ENCODE data around the gene RBM5. TPM values are rescaled to one million over a fixed set of nuclear protein-coding genes. Genes with fewer than 3 reads are reported as not detected.

The RBM5 gene
- total and polyA plus RNA-seq, 2 experiments from 2014 or later, result 44.9 to 111 TPM

DNA sequence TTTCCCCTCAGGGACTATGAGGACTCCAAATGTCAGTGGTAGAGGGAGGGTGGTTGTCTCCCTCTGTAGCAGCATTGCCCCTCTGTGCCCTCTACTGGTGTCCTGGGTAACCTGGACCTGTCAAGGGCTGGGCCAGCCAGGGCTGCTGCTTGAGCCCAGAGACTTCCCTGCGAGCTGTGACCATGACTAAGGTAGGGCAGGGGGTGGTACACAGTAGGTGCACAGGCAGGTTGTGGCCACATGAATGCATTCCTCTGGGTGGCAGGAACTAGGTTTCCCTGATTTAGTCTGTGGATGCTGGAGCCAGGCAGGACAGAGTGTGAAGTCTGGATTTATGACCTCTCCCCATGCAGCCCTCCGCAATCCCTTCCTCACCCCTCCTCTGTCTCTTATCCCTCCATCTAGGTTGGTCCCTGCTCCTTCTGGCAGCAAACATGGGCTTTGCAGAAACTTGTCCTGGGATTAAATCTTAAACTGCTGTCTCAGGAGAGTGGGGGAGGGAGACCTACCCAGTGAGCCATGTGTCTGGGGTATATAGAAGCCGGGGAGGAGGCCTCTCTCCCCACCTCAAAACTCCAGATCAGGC, 57.7 kb downstream of the RBM5 start:
- no peaks in the 10 kb centered on the region for H3F3A ChIP-seq (replicated peaks; ENCODE audit: low read depth)
- H3K36me3 ChIP-seq (ENCODE audit: insufficient read depth), result no peaks in the 10 kb centered on the region
- ATAC-seq (peak; percentile 48), DNase-seq (ENCODE audit: low spot score) (peak; percentile 43)
- H3K79me2 ChIP-seq (replicated peaks; ENCODE audit: insufficient read depth), result no peaks in the 10 kb centered on the region
- Mint-ChIP-seq H3K27me3 (ENCODE audit: insufficient read depth, low read depth, poor library complexity) (peaks cover 35% of the 10 kb centered on the region), H3K36me3 (ENCODE audit: low read depth) (no peaks in the 10 kb centered on the region; the same call in 2 of the 3 replicates), H3K9me3 (no peaks in the 10 kb centered on the region; the same call in 2 of the 3 replicates), H3K27ac (no peak overlapping the region), H3K4me3 (no peak overlapping the region), H3K4me1 (peaks cover 31% of the 10 kb centered on the region)
- H3K27me3 ChIP-seq (ENCODE audit: insufficient read depth), result no peaks in the 10 kb centered on the region
- H3K4me1 ChIP-seq (ENCODE audit: insufficient read depth), result peaks cover 13% of the 10 kb centered on the region
- no peak overlapping the region for H3K27ac ChIP-seq (ENCODE audit: low read depth)
- no peak overlapping the region for H2AFZ ChIP-seq
- no peaks in the 10 kb centered on the region for H4K20me1 ChIP-seq (replicated peaks; ENCODE audit: insufficient read depth)
- TF ChIP-seq EZH2 (IDR thresholded peaks at IDR 0.05; ENCODE audit: low read depth, unreplicated experiment) (no peak), CREB1 (CRISPR knock-in tag; IDR thresholded peaks at IDR 0.05; ENCODE audit: low read depth) (no peak)
- TF ChIP-seq, protein P1, sequence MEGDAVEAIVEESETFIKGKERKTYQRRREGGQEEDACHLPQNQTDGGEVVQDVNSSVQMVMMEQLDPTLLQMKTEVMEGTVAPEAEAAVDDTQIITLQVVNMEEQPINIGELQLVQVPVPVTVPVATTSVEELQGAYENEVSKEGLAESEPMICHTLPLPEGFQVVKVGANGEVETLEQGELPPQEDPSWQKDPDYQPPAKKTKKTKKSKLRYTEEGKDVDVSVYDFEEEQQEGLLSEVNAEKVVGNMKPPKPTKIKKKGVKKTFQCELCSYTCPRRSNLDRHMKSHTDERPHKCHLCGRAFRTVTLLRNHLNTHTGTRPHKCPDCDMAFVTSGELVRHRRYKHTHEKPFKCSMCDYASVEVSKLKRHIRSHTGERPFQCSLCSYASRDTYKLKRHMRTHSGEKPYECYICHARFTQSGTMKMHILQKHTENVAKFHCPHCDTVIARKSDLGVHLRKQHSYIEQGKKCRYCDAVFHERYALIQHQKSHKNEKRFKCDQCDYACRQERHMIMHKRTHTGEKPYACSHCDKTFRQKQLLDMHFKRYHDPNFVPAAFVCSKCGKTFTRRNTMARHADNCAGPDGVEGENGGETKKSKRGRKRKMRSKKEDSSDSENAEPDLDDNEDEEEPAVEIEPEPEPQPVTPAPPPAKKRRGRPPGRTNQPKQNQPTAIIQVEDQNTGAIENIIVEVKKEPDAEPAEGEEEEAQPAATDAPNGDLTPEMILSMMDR (conservative IDR thresholded peaks at IDR 0.05; ENCODE audit: low read depth in 2 of 2), result peak; percentile 32 to 73
- H3K4me3 ChIP-seq, result no peak overlapping the region
- no peak overlapping the region for H3K4me2 ChIP-seq
- no peaks in the 10 kb centered on the region for H3K9me2 ChIP-seq (ENCODE audit: insufficient read depth)

DNA sequence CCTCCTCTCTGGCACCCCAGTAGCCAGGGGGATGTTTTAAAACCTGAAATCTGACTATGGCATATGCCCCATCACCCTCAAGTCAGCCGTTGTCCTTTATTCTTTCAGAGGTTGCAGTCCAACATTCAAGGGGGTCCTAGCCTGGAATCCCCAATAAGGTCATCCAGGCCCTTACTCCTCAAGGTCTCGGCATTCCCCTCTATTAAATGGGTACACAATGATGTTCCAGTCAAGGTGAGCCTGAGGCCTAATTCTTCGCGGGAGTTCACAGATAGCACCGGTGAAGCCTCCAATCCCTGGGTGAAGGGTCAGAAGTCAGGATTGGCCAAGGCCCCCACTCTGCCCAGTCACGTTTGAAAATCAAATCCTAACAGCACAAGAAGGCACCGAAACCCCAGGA, 58.3 kb downstream of the RBM5 start:
- H3K27ac ChIP-seq (ENCODE audit: low read depth), result no peak overlapping the region
- no peak overlapping the region for H3K4me2 ChIP-seq
- Mint-ChIP-seq H3K27me3 (ENCODE audit: insufficient read depth, low read depth, poor library complexity) (peaks cover 35% of the 10 kb centered on the region), H3K4me1 (peaks cover 37% of the 10 kb centered on the region), H3K9me3 (no peaks in the 10 kb centered on the region; the same call in 2 of the 3 replicates), H3K4me3 (no peak overlapping the region), H3K36me3 (ENCODE audit: low read depth) (no peaks in the 10 kb centered on the region; the same call in 2 of the 3 replicates), H3K27ac (no peak overlapping the region)
- H3K4me3 ChIP-seq, result no peak overlapping the region
- H2AFZ ChIP-seq, result no peak overlapping the region
- no peaks in the 10 kb centered on the region for H3K27me3 ChIP-seq (ENCODE audit: insufficient read depth)
- no peaks in the 10 kb centered on the region for H3K79me2 ChIP-seq (replicated peaks; ENCODE audit: insufficient read depth)
- no peaks in the 10 kb centered on the region for H3F3A ChIP-seq (replicated peaks; ENCODE audit: low read depth)
- H3K36me3 ChIP-seq (ENCODE audit: insufficient read depth), result no peaks in the 10 kb centered on the region
- no peak for ATAC-seq
- H3K4me1 ChIP-seq (ENCODE audit: insufficient read depth), result peaks cover 19% of the 10 kb centered on the region
- H4K20me1 ChIP-seq (replicated peaks; ENCODE audit: insufficient read depth), result no peaks in the 10 kb centered on the region
- no peak for DNase-seq (ENCODE audit: low spot score)
- no peaks in the 10 kb centered on the region for H3K9me2 ChIP-seq (ENCODE audit: insufficient read depth)
- TF ChIP-seq ZNF114 (CRISPR knock-in tag; IDR thresholded peaks at IDR 0.05), result no peak
- TF ChIP-seq, protein P2, sequence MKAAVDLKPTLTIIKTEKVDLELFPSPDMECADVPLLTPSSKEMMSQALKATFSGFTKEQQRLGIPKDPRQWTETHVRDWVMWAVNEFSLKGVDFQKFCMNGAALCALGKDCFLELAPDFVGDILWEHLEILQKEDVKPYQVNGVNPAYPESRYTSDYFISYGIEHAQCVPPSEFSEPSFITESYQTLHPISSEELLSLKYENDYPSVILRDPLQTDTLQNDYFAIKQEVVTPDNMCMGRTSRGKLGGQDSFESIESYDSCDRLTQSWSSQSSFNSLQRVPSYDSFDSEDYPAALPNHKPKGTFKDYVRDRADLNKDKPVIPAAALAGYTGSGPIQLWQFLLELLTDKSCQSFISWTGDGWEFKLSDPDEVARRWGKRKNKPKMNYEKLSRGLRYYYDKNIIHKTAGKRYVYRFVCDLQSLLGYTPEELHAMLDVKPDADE (IDR thresholded peaks at IDR 0.05), result no peak
- TF ChIP-seq ZNF331 (CRISPR knock-in tag; IDR thresholded peaks at IDR 0.05; ENCODE audit: low read depth), result no peak
- TF ChIP-seq, protein P3, sequence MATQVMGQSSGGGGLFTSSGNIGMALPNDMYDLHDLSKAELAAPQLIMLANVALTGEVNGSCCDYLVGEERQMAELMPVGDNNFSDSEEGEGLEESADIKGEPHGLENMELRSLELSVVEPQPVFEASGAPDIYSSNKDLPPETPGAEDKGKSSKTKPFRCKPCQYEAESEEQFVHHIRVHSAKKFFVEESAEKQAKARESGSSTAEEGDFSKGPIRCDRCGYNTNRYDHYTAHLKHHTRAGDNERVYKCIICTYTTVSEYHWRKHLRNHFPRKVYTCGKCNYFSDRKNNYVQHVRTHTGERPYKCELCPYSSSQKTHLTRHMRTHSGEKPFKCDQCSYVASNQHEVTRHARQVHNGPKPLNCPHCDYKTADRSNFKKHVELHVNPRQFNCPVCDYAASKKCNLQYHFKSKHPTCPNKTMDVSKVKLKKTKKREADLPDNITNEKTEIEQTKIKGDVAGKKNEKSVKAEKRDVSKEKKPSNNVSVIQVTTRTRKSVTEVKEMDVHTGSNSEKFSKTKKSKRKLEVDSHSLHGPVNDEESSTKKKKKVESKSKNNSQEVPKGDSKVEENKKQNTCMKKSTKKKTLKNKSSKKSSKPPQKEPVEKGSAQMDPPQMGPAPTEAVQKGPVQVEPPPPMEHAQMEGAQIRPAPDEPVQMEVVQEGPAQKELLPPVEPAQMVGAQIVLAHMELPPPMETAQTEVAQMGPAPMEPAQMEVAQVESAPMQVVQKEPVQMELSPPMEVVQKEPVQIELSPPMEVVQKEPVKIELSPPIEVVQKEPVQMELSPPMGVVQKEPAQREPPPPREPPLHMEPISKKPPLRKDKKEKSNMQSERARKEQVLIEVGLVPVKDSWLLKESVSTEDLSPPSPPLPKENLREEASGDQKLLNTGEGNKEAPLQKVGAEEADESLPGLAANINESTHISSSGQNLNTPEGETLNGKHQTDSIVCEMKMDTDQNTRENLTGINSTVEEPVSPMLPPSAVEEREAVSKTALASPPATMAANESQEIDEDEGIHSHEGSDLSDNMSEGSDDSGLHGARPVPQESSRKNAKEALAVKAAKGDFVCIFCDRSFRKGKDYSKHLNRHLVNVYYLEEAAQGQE (IDR thresholded peaks at IDR 0.05; ENCODE audit: unreplicated experiment), result no peak
- no peak for TF ChIP-seq EZH2phosphoT487 (IDR thresholded peaks at IDR 0.05; ENCODE audit: unreplicated experiment)
- no peak for TF ChIP-seq STAT1 (IDR thresholded peaks at IDR 0.05; ENCODE audit: unreplicated experiment)
- no peak for TF ChIP-seq NANOG (IDR thresholded peaks at IDR 0.05; ENCODE audit: borderline replicate concordance)
- TF ChIP-seq, protein P1 (conservative IDR thresholded peaks at IDR 0.05; ENCODE audit: low read depth in 2 of 2), result no peak
